HG03432 (cell line): Measurements from ENCODE around the gene ELK3.

ENCODE experiments used
- ATAC-seq: cut with Tn5 transposase; IDR thresholded peaks from one replicate; pipeline ENCODE4 v1.9.1; 2021; ENCODE audit warnings: mild to moderate bottlenecking, moderate library complexity; ENCODE audit not compliant: unreplicated experiment

ELK3 gene

DNA sequence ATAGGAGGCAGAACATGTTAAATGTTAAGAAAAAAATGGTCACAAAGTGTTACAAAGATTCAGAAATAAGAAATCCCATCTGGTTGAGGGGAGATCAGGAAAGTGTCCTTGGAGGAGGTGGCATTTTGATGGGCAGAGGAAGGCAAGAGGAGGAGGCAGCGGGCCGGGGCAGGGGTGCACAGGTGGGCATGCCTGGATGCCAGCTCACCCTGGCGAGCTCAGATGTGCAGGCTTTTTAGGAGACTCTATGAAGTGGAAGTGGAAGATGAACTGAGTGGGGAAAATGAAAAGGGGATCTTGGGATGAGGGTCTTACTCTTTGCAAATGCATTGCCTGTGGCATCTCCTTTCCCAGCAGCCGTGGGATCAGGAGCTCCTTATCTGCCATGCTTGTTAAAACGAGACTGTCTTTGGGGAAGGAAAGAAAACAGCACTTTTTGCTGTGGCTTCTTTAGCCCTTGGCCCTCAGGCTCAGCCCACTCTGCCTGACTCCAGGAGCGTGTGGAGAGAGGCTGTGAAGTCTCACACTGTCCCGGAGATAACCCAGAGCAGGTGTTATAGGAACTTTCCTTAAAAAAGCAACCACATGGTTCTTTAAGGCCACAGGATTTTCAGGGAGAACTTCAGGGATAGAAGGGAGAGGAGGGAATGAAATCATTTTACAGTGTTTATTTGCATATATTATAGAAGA, 62.6 kb downstream of the ELK3 start:
- no peak for ATAC-seq

- no peak for ATAC-seq
These were observed 63.5 kb downstream of the ELK3 start for GRCh38 chr12:96257550-96258103.

- no peak for ATAC-seq
These were observed 64.2 kb downstream of the ELK3 start for GRCh38 chr12:96258104-96258961.

DNA sequence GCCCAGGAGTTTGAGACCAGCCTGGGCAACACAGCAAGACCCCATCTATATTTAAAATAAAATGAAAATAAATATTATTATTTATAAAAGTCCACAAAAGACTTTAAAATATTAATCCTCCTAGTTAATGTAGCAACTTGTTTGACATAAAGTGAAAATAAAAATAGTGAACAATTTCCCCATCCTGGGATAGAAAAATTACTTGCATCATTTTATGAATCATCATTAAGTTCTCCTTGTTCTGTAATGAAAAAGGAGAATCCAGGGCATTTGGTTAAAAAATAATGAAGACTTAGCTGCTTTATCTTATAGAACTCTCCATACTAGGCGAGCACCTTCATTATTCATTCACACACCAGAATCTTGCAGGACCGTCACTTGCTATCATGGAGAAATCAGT, 66.1 kb downstream of the ELK3 start:
- no peak for ATAC-seq

- no peak for ATAC-seq
These were observed 66.5 kb downstream of the ELK3 start for GRCh38 chr12:96260644-96261043.

DNA sequence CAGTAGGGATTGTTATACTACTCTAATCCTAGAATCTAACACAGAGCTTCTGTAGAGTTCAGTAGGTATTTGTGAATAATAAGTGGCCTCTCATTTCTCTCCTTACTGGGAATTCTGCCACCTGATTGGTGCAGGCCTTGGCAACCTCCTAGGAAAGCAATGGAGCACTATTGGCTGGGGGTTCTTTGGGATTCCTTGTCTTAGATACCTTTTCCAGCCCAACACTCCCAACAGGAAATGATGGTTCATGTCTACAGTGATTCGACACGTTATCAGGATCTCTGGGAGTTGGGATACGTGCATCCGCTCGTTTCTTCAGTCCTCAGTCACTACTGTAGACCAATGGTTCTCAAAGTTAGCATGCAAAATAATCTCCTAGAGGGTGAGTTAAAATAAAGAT, 67.4 kb downstream of the ELK3 start:
- ATAC-seq = no peak

- no peak for ATAC-seq
These were observed 69.3 kb downstream of the ELK3 start for GRCh38 chr12:96263449-96263902.

- no peak for ATAC-seq
These were observed 71.2 kb downstream of the ELK3 start for GRCh38 chr12:96265400-96265799.

- no peak for ATAC-seq
These were observed 71.7 kb downstream of the ELK3 start for GRCh38 chr12:96265836-96266235.

DNA sequence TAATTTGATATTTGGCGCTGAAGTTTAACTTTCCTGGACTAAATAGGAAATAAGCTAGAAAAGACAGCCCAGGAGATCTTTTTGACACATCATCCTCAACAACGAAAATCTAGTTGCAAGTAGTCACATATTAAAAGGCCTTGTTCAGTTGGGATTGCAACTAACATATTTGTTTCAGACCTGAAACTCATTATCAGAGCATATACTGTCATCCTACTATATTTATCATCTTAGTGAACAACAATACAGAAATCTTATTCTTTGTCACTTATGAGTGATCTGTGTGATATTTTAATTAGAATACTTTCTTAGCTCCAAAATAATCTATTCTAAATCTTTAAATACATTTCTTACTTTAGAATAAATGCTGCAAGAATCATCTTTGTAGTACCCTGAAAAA, 72.1 kb downstream of the ELK3 start:
- no peak for ATAC-seq

DNA sequence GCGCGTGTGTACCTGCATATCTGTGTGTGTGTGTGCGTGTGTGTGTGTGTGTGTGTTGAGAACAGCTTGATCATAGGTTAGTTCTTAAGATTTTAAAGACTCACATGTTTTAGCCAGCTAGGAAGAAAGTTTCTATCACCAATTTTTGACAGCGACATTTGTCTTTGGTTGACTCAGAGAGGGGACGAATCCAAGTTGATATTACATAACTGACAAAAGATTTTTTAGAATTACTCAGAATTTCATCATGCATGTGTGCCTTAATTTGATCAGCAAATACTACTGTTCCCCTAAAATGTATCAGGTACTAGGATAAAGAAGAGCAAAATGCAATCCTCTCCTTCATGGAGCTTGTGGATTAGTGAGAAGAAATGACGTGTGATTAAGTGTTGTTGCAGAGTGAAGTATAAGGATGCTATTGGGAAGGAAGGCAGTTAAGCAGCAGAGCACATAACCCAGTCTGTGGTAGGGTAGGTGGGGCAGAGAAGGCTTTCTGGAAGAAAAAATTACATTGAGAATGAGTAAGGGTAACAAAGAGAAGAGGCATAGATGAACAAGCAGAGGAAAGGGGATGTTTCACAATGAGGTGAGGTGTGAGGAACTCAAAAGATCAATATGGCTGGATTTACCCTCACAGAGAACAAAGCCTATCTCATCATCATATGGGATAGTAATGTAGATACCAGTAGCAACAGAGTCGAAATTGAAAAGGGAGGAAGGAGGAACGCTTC, 77.5 kb downstream of the ELK3 start:
- ATAC-seq = no peak

DNA sequence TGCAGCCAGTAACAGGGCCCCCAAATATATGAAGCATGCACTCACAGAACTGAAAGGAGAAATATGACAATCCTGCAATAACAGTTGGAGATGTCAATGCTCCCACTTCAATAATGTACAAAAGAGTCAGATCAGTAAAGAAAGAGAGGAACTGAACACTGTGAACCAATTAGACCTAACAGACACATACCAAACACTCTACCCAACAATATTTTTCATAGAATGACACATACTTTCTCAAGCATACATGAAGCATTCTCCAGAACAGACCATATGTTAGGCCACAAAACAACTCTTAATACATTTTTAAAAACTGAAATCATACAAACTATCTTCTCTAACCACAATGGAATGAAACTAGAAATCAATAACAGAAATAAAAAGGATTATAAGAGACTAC, 80.2 kb downstream of the ELK3 start:
- no peak for ATAC-seq

DNA sequence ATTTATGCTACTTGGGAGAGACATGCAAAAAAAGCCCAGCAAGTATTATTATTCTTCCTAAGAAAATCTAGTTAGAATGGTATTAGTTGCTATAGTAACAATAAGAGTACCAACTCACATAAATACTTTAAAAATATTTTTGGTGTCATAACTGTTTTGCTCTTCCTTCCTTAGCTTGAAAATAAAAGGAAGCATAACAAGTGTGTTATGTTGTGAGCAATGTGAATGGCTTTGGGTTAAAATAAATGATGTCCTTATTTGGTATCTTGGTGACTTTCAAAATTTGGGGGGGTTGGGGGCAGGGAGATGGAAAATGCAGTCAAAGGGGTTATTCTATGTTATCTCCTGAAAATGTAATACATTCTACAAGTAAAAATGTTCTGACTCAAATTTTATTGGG, 91.0 kb downstream of the ELK3 start:
- no peak for ATAC-seq

DNA sequence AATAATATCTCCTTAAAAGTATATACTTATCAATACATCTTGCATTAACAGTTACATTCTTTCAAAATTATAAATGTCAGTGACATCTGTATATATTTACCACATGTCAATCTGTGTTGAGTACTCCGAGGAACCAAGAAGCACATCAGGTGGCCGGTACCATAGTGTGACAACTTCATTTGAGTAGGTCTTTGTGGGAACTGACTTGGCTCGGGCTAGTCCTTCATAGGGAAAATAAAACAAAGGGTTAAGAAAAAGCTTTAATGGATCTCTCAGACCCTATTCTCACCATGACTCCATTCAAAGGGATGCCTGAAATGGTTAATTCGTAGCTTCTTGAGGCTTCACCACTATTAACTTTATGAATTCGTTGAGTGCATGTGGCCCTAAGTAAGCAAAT, 94.9 kb downstream of the ELK3 start:
- ATAC-seq = no peak

DNA sequence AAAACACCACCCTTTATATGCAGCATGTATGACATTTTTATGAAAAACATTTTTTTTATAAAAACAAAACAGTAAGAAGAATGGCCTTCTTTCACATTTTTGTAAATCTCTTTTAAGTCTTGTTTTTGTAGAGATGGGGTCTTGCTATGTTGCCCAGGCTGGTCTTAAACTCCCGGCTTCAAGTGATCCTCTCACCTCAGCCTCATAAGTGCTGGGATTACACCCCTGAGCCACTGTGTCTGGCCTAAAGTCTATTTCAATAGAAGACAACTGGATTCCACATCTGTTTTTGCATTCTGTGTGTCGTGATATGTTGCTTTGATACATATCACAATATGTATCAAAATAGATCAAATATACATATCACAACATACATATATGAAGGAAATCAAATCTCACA, 98.9 kb downstream of the ELK3 start:
- no peak for ATAC-seq

- ATAC-seq = no peak
These were observed 100.7 kb downstream of the ELK3 start for GRCh38 chr12:96294831-96295230.

DNA sequence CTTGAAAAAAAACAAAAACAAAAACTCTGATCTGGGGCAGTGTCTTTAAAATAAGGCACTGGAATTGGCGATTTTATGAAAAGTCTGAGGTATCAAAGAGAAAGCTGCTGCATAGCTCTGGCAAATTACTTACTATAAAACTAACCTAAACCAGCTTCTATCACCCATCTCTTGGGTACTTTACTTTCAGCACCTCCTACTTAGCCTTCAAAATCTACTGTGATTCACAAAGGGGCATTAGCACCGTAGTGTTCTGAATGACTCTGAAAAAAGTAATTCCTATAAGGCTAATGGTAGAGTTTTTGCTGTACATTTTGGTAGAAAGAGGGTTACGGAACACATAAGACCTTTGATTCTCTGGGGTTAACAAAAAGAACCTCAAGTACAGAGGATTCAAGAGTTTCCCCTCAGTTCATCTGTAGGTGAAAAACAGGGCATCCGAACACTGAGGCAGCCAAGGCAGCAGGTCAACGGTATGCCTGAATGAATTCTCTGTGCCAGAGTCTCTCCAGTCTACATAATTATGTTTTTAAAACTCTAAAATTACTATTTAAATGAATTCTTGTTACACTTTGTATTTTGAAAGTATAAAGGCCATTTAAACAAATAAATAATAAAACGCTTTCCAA, 101.5 kb downstream of the ELK3 start:
- no peak for ATAC-seq

DNA sequence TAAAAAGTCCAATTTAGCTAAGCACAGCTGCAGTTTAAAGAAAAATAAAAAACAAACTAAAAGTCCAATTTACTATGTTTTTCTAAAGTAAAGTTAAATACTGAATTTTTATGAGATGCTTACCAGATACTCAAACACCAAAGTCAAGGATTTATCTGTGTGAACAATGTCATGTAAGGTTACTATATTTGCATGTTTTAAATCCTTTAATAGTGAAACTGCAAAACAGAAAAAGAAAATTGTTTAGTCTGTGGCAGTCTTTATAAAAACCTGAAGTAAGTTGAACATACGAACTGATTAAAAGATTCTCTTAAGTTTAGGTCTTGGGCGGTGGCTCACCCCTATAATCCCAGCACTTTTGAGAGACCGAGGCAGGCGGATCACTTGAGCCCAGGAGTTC, 103.3 kb downstream of the ELK3 start:
- ATAC-seq = no peak

DNA sequence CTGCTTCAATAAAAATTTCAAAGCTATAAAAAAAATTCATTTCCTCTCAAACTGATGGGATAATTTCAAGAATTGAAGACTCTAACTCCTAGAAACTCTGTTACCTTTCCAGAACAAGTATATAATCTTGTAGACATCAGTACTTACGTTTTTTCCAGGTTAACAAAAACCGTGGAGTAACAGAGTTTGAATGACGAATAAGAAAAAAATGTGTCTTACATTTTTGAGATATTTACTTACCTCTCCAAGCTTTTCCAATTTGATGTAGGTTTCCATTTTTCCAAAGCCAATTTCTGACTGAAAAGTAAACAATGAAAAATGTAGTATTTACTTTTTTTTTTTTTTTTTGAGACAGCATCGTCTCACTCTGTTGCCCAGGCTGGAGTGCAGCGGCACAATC, 105.9 kb downstream of the ELK3 start:
- no peak for ATAC-seq

GRCh38 chr12:96301732-96302131, 107.6 kb downstream of the ELK3 start:
- no peak for ATAC-seq
